GM12878 (cell line): ENCODE measurements around the gene DMRTB1. TPM values are rescaled to one million over a fixed set of nuclear protein-coding genes. Genes with fewer than 3 reads are reported as not detected.

ENCODE experiments used
- ATAC-seq: fragments of 200-7000 bp; cut with Tn5 transposase; 3 replicates; pipeline ENCODE4 v1.9.1; 2020; ENCODE audit warnings: mild to moderate bottlenecking, moderate library complexity
- BruUV-seq: library from RNA; stranded (reverse); fragments of 400-500 nt; replicated peaks from 2 replicates; lab custom pipeline; 2021; lab: Mats Ljungman, UMichigan
- CTCF ChIA-PET: fragments of 300-600 bp; sonication (Branson Sonifier 250); formaldehyde crosslinking; extraction: SDS; loops from one replicate; lab custom pipeline; 2021; ENCODE audit warnings: inconsistent platforms; lab: Yijun Ruan, JAX
- POLR2A ChIA-PET: fragments of 350-600 bp; formaldehyde crosslinking; extraction: SDS; loops from one replicate; lab custom pipeline; 2021; ENCODE audit warnings: inconsistent platforms; lab: Charles Lee
- RAD21 ChIA-PET: fragments of 300-600 bp; sonication (Branson Sonifier 250); formaldehyde crosslinking; loops from one replicate; lab custom pipeline; 2023; ENCODE audit warnings: antibody characterized with exemption; ENCODE audit not compliant: unreplicated experiment; lab: Charles Lee
- SMC1A ChIA-PET: fragments of 300-600 bp; sonication (Branson Sonifier 250); formaldehyde crosslinking; loops from one replicate; lab custom pipeline; 2023; ENCODE audit not compliant: unreplicated experiment, uncharacterized antibody; lab: Charles Lee
- DNase-seq: peaks from one replicate; pipeline ENCODE4 v3.0.0-alpha.2; 2011; ENCODE audit warnings: low read depth, low spot score
- FAIRE-seq: peaks from 3 replicates; lab custom pipeline; 2011; peaks lifted over from hg19 to GRCh38; lab: Jason Lieb, UNC
- H2AFZ ChIP-seq: 2 replicates; pipeline ENCODE4 v1.6.0; 2011; ENCODE audit warnings: low read depth, low read length, control low read depth; ENCODE audit not compliant: control insufficient read depth
- H3K27ac ChIP-seq: 2 replicates; pipeline ENCODE4 v1.5.1; 2011; ENCODE audit warnings: control low read depth; ENCODE audit not compliant: control insufficient read depth, insufficient read depth
- H3K27me3 ChIP-seq, 2 experiments: replicated peaks in 1 of 2; 2 replicates each; pipeline versions ENCODE4 v1.6.0 to v1.6.1; 2011; ENCODE audit warnings: low read length in 1 of 2; ENCODE audit not compliant: control insufficient read depth in 2 of 2, insufficient read depth in 2 of 2
- H3K36me3 ChIP-seq, 2 experiments: 2 replicates each; pipeline ENCODE4 v1.5.1; 2011; ENCODE audit warnings: low read length in 1 of 2; ENCODE audit not compliant: control insufficient read depth in 2 of 2, insufficient read depth in 2 of 2
- H3K4me1 ChIP-seq: 2 replicates; pipeline ENCODE4 v1.6.1; 2011; ENCODE audit warnings: mild to moderate bottlenecking, low read length, moderate library complexity, mixed read lengths; ENCODE audit not compliant: control insufficient read depth, insufficient read depth
- H3K4me2 ChIP-seq: 2 replicates; pipeline ENCODE4 v1.6.0; 2011; ENCODE audit warnings: control low read depth; ENCODE audit not compliant: control insufficient read depth, insufficient read depth
- H3K4me3 ChIP-seq: fragments of 200-600 bp; sonication (generic); 2 replicates; pipeline ENCODE4 v1.5.1; 2016
- H3K79me2 ChIP-seq: 2 replicates; pipeline ENCODE4 v1.6.0; 2011; ENCODE audit warnings: low read length; ENCODE audit not compliant: control insufficient read depth, insufficient read depth
- H3K9ac ChIP-seq: 2 replicates; pipeline ENCODE4 v1.8.0; 2011; ENCODE audit warnings: low read length, control low read depth, mixed read lengths; ENCODE audit not compliant: control insufficient read depth, insufficient read depth
- H3K9me3 ChIP-seq: replicated peaks from 3 replicates; pipeline ENCODE4 v1.5.1; 2011; ENCODE audit warnings: mild to moderate bottlenecking, low read length; ENCODE audit not compliant: control insufficient read depth, insufficient read depth
- H4K20me1 ChIP-seq: 2 replicates; pipeline ENCODE4 v1.6.0; 2011; ENCODE audit not compliant: control insufficient read depth, insufficient read depth
- CUX1 ChIP-seq: IDR thresholded peaks from 2 replicates; pipeline ENCODE4 v1.6.1; 2012; ENCODE audit warnings: improper control_type of control experiment, low read depth, low read length; ENCODE audit not compliant: insufficient replicate concordance
- EZH2 ChIP-seq: IDR thresholded peaks from 2 replicates; pipeline ENCODE4 v1.6.1; 2012; ENCODE audit warnings: low read depth, mild to moderate bottlenecking, control low read depth, inconsistent platforms, low read length, borderline replicate concordance; ENCODE audit not compliant: control insufficient read depth
- FOXK2 ChIP-seq: fragments of 450-650 bp; IDR thresholded peaks from 2 replicates; pipeline ENCODE4 v1.6.1; 2017; ENCODE audit warnings: mild to moderate bottlenecking, moderate library complexity
- GABPA ChIP-seq: IDR thresholded peaks from 2 replicates; pipeline ENCODE4 v1.6.1; 2014; ENCODE audit warnings: antibody characterized with exemption, low read depth, mild to moderate bottlenecking, inconsistent platforms
- HDAC2 ChIP-seq: fragments of 200-600 bp; sonication (generic); IDR thresholded peaks from 2 replicates; pipeline ENCODE4 v1.6.1; 2017
- HDAC6 ChIP-seq: fragments of 200-600 bp; sonication (generic); IDR thresholded peaks from one replicate; pipeline ENCODE4 v1.8.0; 2017; ENCODE audit warnings: antibody characterized with exemption; ENCODE audit not compliant: unreplicated experiment
- JUND ChIP-seq: IDR thresholded peaks from 2 replicates; pipeline ENCODE4 v1.6.1; 2012; ENCODE audit warnings: low read depth, mild to moderate bottlenecking, low read length, improper control_type of control experiment, moderate library complexity
- MYC ChIP-seq: IDR thresholded peaks from 2 replicates; pipeline ENCODE4 v1.6.1; 2011; ENCODE audit warnings: mild to moderate bottlenecking, low read length, moderate library complexity, inconsistent platforms; ENCODE audit not compliant: insufficient read depth, insufficient replicate concordance, insufficient read length, severe bottlenecking
- NR2F1 ChIP-seq: fragments of 450-650 bp; conservative IDR thresholded peaks from 2 replicates; pipeline ENCODE4 v1.6.1; 2017; ENCODE audit warnings: mild to moderate bottlenecking
- POLR2AphosphoS2 ChIP-seq: IDR thresholded peaks from 2 replicates; pipeline ENCODE4 v1.6.1; 2011; ENCODE audit warnings: low read depth, mild to moderate bottlenecking, low read length, improper control_type of control experiment, moderate library complexity
- RBBP5 ChIP-seq: fragments of 200-600 bp; sonication (generic); conservative IDR thresholded peaks from 2 replicates; pipeline ENCODE4 v1.6.1; 2016
- SIN3A ChIP-seq: IDR thresholded peaks from 2 replicates; pipeline ENCODE4 v1.6.1; 2012; ENCODE audit warnings: low read depth, low read length, improper control_type of control experiment
- SKIL ChIP-seq: fragments of 450-650 bp; IDR thresholded peaks from 2 replicates; pipeline ENCODE4 v1.6.1; 2017; ENCODE audit warnings: mild to moderate bottlenecking, low read depth, inconsistent platforms; ENCODE audit not compliant: poor library complexity, severe bottlenecking
- SRF ChIP-seq, 2 experiments: IDR thresholded peaks; 2 replicates each; pipeline ENCODE4 v1.6.1; 2011; ENCODE audit warnings: low read depth in 2 of 2, low read length in 2 of 2, mild to moderate bottlenecking in 1 of 2, moderate library complexity in 1 of 2
- TCF12 ChIP-seq: IDR thresholded peaks from 2 replicates; pipeline ENCODE4 v1.6.1; 2011; ENCODE audit warnings: low read depth, mild to moderate bottlenecking, low read length
- WGBS: methylation state at CpG from one replicate; pipeline ENCODE4 v1.1.6; 2016; ENCODE audit warnings: low lambda C conversion rate; ENCODE audit not compliant: insufficient replicate concordance, insufficient coverage; ENCODE audit errors: missing lambda C conversion rate; 5-methylcytosine and 5-hydroxymethylcytosine counted together
- in situ Hi-C: fragments of 300-500 bp; cut with MboI; formaldehyde crosslinking; loops from 9 replicates; pipeline ENCODE4 v1.14.3; 2018; ENCODE audit warnings: mixed read lengths
- intact Hi-C: fragments of 100-400 bp; cut with micrococcal nuclease; formaldehyde crosslinking; loops from one replicate; pipeline ENCODE4 v1.14.2; 2022; ENCODE audit not compliant: unreplicated experiment
- polyA plus RNA-seq, 11 experiments: library from polyadenylated mRNA; depleted of rRNA in 4 of 11; unstranded in 6 of 11; stranded (reverse) in 5 of 11; fragments of >200 nt; fragmentation: Nextera tagmentation in 4 of 11; fragmentation: Illumina TruSeq in 1 of 11; extraction: Ambion mirVana in 4 of 11; extraction: Trizol in 1 of 11; gene quantifications; 1 replicate in 1 of 11; 2 replicates in 10 of 11; pipeline versions ENCODE4 v1.2.1 to v1.2.3, GENCODE V29; 2011 to 2016; ENCODE audit warnings: inconsistent platforms in 2 of 11, missing spikeins in 2 of 11, low read depth in 1 of 11
- total RNA-seq, 4 experiments: library from RNA; depleted of rRNA in 3 of 4; stranded (reverse); fragments of >200 nt in 3 of 4; fragmentation: Illumina TruSeq in 1 of 4; extraction: Trizol in 1 of 4; gene quantifications; 2 replicates each; pipeline versions ENCODE4 v1.2.1 to v1.2.3, GENCODE V29; 2013 to 2021
- TF ChIP-seq, protein P1 (sequence below): IDR thresholded peaks from 2 replicates; pipeline ENCODE4 v1.6.1; 2011; ENCODE audit warnings: borderline replicate concordance, low read depth, mild to moderate bottlenecking, moderate library complexity, mixed read lengths, low read length; ENCODE audit not compliant: insufficient read depth; ENCODE audit errors: extremely low read length

Gene DMRTB1
- total and polyA plus RNA-seq, 10 of the 15 experiments (the other 5 are each of a cell fraction or from before 2014, with no cell fraction given): not detected

DNA sequence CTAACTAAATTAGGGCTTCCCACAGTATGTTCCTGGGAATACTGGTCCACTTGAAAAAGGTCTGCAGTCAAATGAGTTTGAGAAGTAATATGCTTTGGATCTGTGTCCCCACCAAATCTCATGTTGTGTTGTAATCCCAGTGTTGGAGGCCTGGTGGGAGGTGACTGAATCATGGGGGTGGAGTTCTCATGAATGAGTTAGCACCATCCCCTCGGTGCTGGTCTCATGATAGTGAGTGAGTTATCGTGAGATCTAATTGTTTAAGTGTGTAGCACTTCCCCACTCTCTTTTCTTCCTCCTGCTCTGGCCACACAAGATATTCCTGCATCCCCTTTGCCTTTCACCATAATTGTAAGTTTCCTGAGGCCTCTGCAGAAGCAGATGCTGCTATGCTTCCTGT is 16.9 kb upstream of the DMRTB1 start (continued):
- TF ChIP-seq, protein P1, sequence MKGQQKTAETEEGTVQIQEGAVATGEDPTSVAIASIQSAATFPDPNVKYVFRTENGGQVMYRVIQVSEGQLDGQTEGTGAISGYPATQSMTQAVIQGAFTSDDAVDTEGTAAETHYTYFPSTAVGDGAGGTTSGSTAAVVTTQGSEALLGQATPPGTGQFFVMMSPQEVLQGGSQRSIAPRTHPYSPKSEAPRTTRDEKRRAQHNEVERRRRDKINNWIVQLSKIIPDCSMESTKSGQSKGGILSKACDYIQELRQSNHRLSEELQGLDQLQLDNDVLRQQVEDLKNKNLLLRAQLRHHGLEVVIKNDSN: no peak
- no peak for TF ChIP-seq CUX1
- no peak for TF ChIP-seq JUND
- no peak for TF ChIP-seq TCF12
- no peak for TF ChIP-seq SIN3A
- TF ChIP-seq, all 136 proteins: peak for 0

- WGBS: 4% methylated on average over 2 of the region's 2 CpGs
- no TSS peak for BruUV-seq
- H2AFZ ChIP-seq: no peak overlapping the region
- H3K4me3 ChIP-seq: no peak overlapping the region
- no peak overlapping the region for H3K9ac ChIP-seq
- intact Hi-C loops (no loop called here), in situ Hi-C loops (no loop called here)
- H3K79me2 ChIP-seq: no peaks in the 10 kb centered on the region
- ChIA-PET RAD21 (no interaction called here), CTCF (no interaction called here), POLR2A (interaction anchor here (1.0 kb wide), 1 partner anchor 27 kb away, joined by 3 read pairs; no protein-coding TSS in a partner anchor), SMC1A (interaction anchor here (1.0 kb wide), 1 partner anchor 19 kb away, joined by 3 read pairs; no protein-coding TSS in a partner anchor)
- no peak overlapping the region for H3K4me2 ChIP-seq
- no peak overlapping the region for H3K27ac ChIP-seq
- H3K36me3 ChIP-seq: no peaks in the 10 kb centered on the region
- FAIRE-seq: no peak
- DNase-seq: no peak
- H3K27me3 ChIP-seq: no peaks in the 10 kb centered on the region; a peak in 1 of 4 replicates
- no peaks in the 10 kb centered on the region for H4K20me1 ChIP-seq
- no peaks in the 10 kb centered on the region for H3K9me3 ChIP-seq
- H3K4me1 ChIP-seq: no peaks in the 10 kb centered on the region
- ATAC-seq: no peak
- TF ChIP-seq RBBP5 (no peak), GABPA (no peak), HDAC6 (no peak), EZH2 (no peak), MYC (no peak), HDAC2 (no peak), NR2F1 (no peak), SKIL (no peak), SRF (IDR thresholded peaks at IDR 0.05; ENCODE audit: low read depth in 2 of 2, low read length in 2 of 2) (no peak), POLR2AphosphoS2 (no peak), FOXK2 (no peak)
Measured at GRCh38 chr1:53446051-53446450, 13.1 kb upstream of the DMRTB1 start.
